Osteoblast (primary cell): ENCODE data around the gene ADAMTS17. TPM values are rescaled to one million over a fixed set of nuclear protein-coding genes. Genes with fewer than 3 reads are reported as not detected.

Experiments used
- DNase-seq: peaks from one replicate; pipeline ENCODE4 v3.0.0; 2011; ENCODE audit warnings: low spot score, mixed read lengths; ENCODE audit not compliant: insufficient read length; ENCODE audit errors: missing footprints
- H2AFZ ChIP-seq: 2 replicates; pipeline ENCODE4 v1.6.0; 2011; ENCODE audit warnings: mild to moderate bottlenecking, low read length
- H3K27ac ChIP-seq: 2 replicates; pipeline ENCODE4 v1.5.1; 2011; ENCODE audit warnings: mild to moderate bottlenecking, low read depth, low read length, moderate library complexity
- H3K27me3 ChIP-seq: 2 replicates; pipeline ENCODE4 v1.6.0; 2012; ENCODE audit warnings: mild to moderate bottlenecking, control low read depth, inconsistent platforms, low read length, moderate library complexity; ENCODE audit not compliant: insufficient read depth
- H3K36me3 ChIP-seq: 2 replicates; pipeline ENCODE4 v1.5.1; 2011; ENCODE audit warnings: mild to moderate bottlenecking, low read length, control low read depth, moderate library complexity; ENCODE audit not compliant: insufficient read depth
- H3K4me1 ChIP-seq: 2 replicates; pipeline ENCODE4 v1.5.1; 2011; ENCODE audit warnings: mild to moderate bottlenecking, low read length, control low read depth, moderate library complexity; ENCODE audit not compliant: insufficient read depth
- H3K4me2 ChIP-seq: 2 replicates; pipeline ENCODE4 v1.6.0; 2011; ENCODE audit warnings: mild to moderate bottlenecking, low read length; ENCODE audit not compliant: insufficient read depth
- H3K4me3 ChIP-seq: fragments of 200-600 bp; sonication (generic); 3 replicates; pipeline ENCODE4 v1.5.1; 2012; ENCODE audit warnings: mild to moderate bottlenecking, low read length, inconsistent platforms; ENCODE audit not compliant: insufficient read depth
- H3K79me2 ChIP-seq: 2 replicates; pipeline ENCODE4 v1.6.0; 2012; ENCODE audit warnings: mild to moderate bottlenecking, low read length, control low read depth, inconsistent platforms; ENCODE audit not compliant: insufficient read depth
- H3K9me3 ChIP-seq: 2 replicates; pipeline ENCODE4 v1.5.1; 2011; ENCODE audit warnings: low read depth, low read length, control low read depth
- H4K20me1 ChIP-seq: 2 replicates; pipeline ENCODE4 v1.6.0; 2012; ENCODE audit warnings: mild to moderate bottlenecking, low read length, control low read depth; ENCODE audit not compliant: insufficient read depth
- CTCF ChIP-seq: IDR thresholded peaks from 2 replicates; pipeline ENCODE4 v1.5.1; 2011; ENCODE audit warnings: mild to moderate bottlenecking, low read depth, low read length, moderate library complexity; ENCODE audit errors: extremely low read depth
- total RNA-seq: library from RNA; depleted of rRNA; stranded (reverse); fragments of >200 nt; gene quantifications from 2 replicates; pipeline ENCODE4 v1.2.3, GENCODE V29; 2012

ADAMTS17 gene
- total RNA-seq, 1 donor = under 0.01 TPM

- H3K27me3 ChIP-seq = no peaks in the 10 kb centered on the region
- H3K4me3 ChIP-seq = no peak overlapping the region
- no peaks in the 10 kb centered on the region for H3K9me3 ChIP-seq
- no peak for TF ChIP-seq CTCF
- no peak overlapping the region for H2AFZ ChIP-seq
- DNase-seq = no peak
- no peaks in the 10 kb centered on the region for H3K79me2 ChIP-seq
- no peaks in the 10 kb centered on the region for H3K36me3 ChIP-seq
- no peaks in the 10 kb centered on the region for H4K20me1 ChIP-seq
- no peak overlapping the region for H3K27ac ChIP-seq
- no peaks in the 10 kb centered on the region for H3K4me1 ChIP-seq
- no peak overlapping the region for H3K4me2 ChIP-seq
Measured at GRCh38 chr15:100125401-100126191, 216.2 kb downstream of the ADAMTS17 start.

GRCh38 chr15:100124936-100125335 is 216.8 kb downstream of the ADAMTS17 start:
- Histone ChIP-seq H4K20me1 (no peaks in the 10 kb centered on the region), H3K36me3 (no peaks in the 10 kb centered on the region), H3K27ac (no peak overlapping the region), H3K79me2 (no peaks in the 10 kb centered on the region), H3K4me2 (no peak overlapping the region), H3K4me3 (no peak overlapping the region), H3K27me3 (no peaks in the 10 kb centered on the region), H3K9me3 (no peaks in the 10 kb centered on the region), H3K4me1 (no peaks in the 10 kb centered on the region), H2AFZ (no peak overlapping the region)
- DNase-seq = no peak
- no peak for TF ChIP-seq CTCF

GRCh38 chr15:100124361-100124760 is 217.4 kb downstream of the ADAMTS17 start:
- H3K36me3 ChIP-seq = no peaks in the 10 kb centered on the region
- no peaks in the 10 kb centered on the region for H3K9me3 ChIP-seq
- H3K4me1 ChIP-seq = no peaks in the 10 kb centered on the region
- TF ChIP-seq CTCF = no peak
- no peak overlapping the region for H3K4me3 ChIP-seq
- DNase-seq = no peak
- H3K79me2 ChIP-seq = no peaks in the 10 kb centered on the region
- no peak overlapping the region for H2AFZ ChIP-seq
- H3K4me2 ChIP-seq = no peak overlapping the region
- no peak overlapping the region for H3K27ac ChIP-seq
- H3K27me3 ChIP-seq = no peaks in the 10 kb centered on the region
- H4K20me1 ChIP-seq = no peaks in the 10 kb centered on the region

- Histone ChIP-seq H3K4me3 (no peak overlapping the region), H2AFZ (no peak overlapping the region)
- no peak for DNase-seq
Measured at GRCh38 chr15:100123611-100124010, 218.2 kb downstream of the ADAMTS17 start.

More at GRCh38 chr15:100123611-100124010, 218.2 kb downstream of the ADAMTS17 start:
- no peak for TF ChIP-seq CTCF
- H3K27me3 ChIP-seq = no peaks in the 10 kb centered on the region
- H3K36me3 ChIP-seq = no peaks in the 10 kb centered on the region
- no peak overlapping the region for H3K27ac ChIP-seq
- no peaks in the 10 kb centered on the region for H3K79me2 ChIP-seq
- H4K20me1 ChIP-seq = no peaks in the 10 kb centered on the region
- no peak overlapping the region for H3K4me2 ChIP-seq
- H3K4me1 ChIP-seq = no peaks in the 10 kb centered on the region
- H3K9me3 ChIP-seq = no peaks in the 10 kb centered on the region
